ENCODE data around the gene KCNQ2. TPM values are rescaled to one million over a fixed set of nuclear protein-coding genes. Genes with fewer than 3 reads are reported as not detected.
A peak's percentile ranks its signal among the peaks of the same experiment; 100 is the strongest.

The KCNQ2 gene
- total RNA-seq, 1 donor from 2014 or later: 354 TPM

DNA sequence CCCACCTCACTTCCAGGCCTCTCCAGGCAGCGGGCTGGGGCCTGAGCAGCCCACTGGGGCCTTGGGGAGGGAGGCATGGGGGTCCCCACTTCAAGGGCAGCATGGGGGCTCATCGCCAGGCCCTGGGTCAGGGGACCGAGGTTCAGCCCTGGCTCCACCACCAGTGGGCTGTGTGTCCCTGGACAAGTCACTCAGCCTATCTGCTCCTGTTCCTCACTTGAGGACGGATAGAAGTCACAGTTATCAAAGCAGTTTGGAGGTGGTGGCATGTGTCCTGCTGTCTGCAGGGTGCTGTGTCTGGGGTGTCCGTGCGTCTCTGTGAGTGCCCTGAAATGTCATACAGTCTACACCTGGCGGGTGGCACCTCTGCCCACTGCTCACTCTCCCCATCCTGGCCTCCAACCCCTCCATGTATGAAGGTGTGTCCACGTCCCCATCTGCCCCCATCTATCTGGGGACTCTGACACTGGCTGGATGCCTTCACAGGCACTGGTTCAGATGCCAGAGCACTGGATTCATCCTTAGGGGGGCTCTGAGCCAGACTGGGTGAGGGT, 22.8 kb upstream of the KCNQ2 start:
- Mint-ChIP-seq H3K4me1 (ENCODE audit: low read depth, unreplicated experiment) (no peaks in the 10 kb centered on the region), H3K36me3 (ENCODE audit: unreplicated experiment) (peaks cover 14% of the 10 kb centered on the region), H3K27ac (ENCODE audit: unreplicated experiment) (no peak overlapping the region), H3K27me3 (ENCODE audit: unreplicated experiment) (peaks cover 5% of the 10 kb centered on the region), H3K4me3 (ENCODE audit: unreplicated experiment) (no peak overlapping the region), H3K9me3 (ENCODE audit: unreplicated experiment) (peaks cover 4% of the 10 kb centered on the region)
- no peak for DNase-seq
- TF ChIP-seq, protein P1, sequence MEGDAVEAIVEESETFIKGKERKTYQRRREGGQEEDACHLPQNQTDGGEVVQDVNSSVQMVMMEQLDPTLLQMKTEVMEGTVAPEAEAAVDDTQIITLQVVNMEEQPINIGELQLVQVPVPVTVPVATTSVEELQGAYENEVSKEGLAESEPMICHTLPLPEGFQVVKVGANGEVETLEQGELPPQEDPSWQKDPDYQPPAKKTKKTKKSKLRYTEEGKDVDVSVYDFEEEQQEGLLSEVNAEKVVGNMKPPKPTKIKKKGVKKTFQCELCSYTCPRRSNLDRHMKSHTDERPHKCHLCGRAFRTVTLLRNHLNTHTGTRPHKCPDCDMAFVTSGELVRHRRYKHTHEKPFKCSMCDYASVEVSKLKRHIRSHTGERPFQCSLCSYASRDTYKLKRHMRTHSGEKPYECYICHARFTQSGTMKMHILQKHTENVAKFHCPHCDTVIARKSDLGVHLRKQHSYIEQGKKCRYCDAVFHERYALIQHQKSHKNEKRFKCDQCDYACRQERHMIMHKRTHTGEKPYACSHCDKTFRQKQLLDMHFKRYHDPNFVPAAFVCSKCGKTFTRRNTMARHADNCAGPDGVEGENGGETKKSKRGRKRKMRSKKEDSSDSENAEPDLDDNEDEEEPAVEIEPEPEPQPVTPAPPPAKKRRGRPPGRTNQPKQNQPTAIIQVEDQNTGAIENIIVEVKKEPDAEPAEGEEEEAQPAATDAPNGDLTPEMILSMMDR (IDR thresholded peaks at IDR 0.05; ENCODE audit: partially characterized antibody, unreplicated experiment): no peak

DNA sequence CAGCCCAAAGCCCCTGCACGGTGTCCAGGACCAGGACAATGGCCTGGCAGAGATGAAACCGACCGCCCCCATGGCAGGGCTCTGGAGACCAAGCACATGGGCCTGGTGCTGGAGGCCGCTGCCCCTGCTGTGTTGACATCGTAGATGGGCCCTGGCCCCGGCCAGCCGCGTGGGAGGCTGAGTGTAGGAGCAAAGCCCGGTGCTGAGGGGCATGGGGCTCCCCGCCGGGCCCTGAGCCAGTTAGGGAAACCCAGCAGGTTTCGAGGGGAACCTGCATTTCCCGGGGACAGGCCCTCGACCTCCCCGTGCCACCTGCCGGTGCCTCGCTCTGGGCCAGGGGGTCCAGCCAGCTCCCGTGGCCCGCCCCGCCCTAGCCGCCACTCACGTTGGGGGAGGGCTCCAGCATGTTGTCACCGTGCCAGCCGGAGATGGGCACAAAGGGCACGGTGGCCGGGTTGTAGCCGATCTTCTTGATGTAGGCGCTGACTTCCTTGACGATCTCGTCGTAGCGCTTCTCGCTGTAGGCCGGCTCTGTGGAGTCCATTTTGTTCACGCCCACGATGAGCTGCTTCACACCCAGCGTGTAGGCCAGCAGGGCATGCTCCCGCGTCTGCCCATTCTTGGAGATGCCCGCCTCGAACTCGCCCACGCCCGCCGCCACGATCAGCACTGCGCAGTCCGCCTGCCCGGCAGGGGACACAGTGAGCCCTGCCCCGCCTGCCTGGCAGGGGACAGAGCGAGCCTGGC, 22.1 kb upstream of the KCNQ2 start:
- peak; percentile 25 for DNase-seq
- no peak overlapping the region for H3K27ac Mint-ChIP-seq (ENCODE audit: unreplicated experiment)
- peaks cover 4% of the 10 kb centered on the region for H3K9me3 Mint-ChIP-seq (ENCODE audit: unreplicated experiment)
- H3K4me3 Mint-ChIP-seq (ENCODE audit: unreplicated experiment): no peak overlapping the region
- TF ChIP-seq, protein P1 (IDR thresholded peaks at IDR 0.05; ENCODE audit: partially characterized antibody, unreplicated experiment): no peak
- H3K36me3 Mint-ChIP-seq (ENCODE audit: unreplicated experiment): peaks cover 14% of the 10 kb centered on the region
- peaks cover 8% of the 10 kb centered on the region for H3K27me3 Mint-ChIP-seq (ENCODE audit: unreplicated experiment)
- no peaks in the 10 kb centered on the region for H3K4me1 Mint-ChIP-seq (ENCODE audit: low read depth, unreplicated experiment)

DNA sequence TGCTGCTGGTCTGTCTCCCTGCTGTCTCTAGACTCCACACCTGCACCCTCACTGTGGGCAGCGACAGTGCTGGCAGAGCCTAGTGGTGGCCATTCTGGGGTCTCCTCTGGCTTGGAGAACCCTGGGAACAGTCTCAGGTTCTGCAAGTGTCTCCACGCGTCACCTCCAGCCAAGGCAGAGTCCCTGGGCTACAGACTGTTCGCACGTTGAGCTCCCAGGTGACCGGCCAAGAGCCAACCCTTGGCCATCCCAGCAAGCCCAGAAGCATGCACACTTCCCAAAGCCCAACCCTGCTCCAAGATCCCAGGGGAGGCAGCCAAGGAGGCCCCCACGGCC, 21.6 kb upstream of the KCNQ2 start:
- DNase-seq: no peak
- Mint-ChIP-seq H3K4me3 (ENCODE audit: unreplicated experiment) (no peak overlapping the region), H3K36me3 (ENCODE audit: unreplicated experiment) (peaks cover 14% of the 10 kb centered on the region), H3K27me3 (ENCODE audit: unreplicated experiment) (peaks cover 10% of the 10 kb centered on the region), H3K9me3 (ENCODE audit: unreplicated experiment) (peaks cover 4% of the 10 kb centered on the region), H3K27ac (ENCODE audit: unreplicated experiment) (no peak overlapping the region), H3K4me1 (ENCODE audit: low read depth, unreplicated experiment) (no peaks in the 10 kb centered on the region)
- TF ChIP-seq, protein P1 (IDR thresholded peaks at IDR 0.05; ENCODE audit: partially characterized antibody, unreplicated experiment): no peak

DNA sequence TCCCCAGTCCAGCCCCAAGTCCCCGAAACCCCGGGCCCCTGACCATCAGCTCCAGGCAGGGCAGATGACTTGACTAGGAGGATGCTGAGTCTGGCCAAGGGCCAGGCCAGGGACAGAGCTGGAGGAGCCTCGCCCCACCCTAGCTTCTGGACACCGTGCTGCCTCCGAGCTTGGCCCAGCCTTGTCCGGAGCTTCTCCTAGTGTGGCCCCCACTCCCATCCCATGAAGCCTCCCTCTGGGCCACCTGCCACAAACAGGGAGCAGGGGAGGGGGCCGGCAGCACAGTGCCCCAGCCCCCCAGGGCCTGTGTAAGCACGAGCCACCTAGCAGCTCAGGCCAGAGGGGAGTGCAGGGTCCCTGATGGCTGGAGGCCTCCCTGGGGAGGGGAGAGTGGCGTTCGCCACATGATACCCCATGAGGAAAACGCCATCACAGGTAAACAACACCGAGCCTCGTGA, 21.1 kb upstream of the KCNQ2 start:
- H3K27ac Mint-ChIP-seq (ENCODE audit: unreplicated experiment): no peak overlapping the region
- no peaks in the 10 kb centered on the region for H3K4me1 Mint-ChIP-seq (ENCODE audit: low read depth, unreplicated experiment)
- H3K4me3 Mint-ChIP-seq (ENCODE audit: unreplicated experiment): no peak overlapping the region
- peaks cover 14% of the 10 kb centered on the region for H3K36me3 Mint-ChIP-seq (ENCODE audit: unreplicated experiment)
- TF ChIP-seq, protein P1 (IDR thresholded peaks at IDR 0.05; ENCODE audit: partially characterized antibody, unreplicated experiment): no peak
- DNase-seq: no peak
- peaks cover 10% of the 10 kb centered on the region for H3K27me3 Mint-ChIP-seq (ENCODE audit: unreplicated experiment)
- H3K9me3 Mint-ChIP-seq (ENCODE audit: unreplicated experiment): peaks cover 4% of the 10 kb centered on the region

DNA sequence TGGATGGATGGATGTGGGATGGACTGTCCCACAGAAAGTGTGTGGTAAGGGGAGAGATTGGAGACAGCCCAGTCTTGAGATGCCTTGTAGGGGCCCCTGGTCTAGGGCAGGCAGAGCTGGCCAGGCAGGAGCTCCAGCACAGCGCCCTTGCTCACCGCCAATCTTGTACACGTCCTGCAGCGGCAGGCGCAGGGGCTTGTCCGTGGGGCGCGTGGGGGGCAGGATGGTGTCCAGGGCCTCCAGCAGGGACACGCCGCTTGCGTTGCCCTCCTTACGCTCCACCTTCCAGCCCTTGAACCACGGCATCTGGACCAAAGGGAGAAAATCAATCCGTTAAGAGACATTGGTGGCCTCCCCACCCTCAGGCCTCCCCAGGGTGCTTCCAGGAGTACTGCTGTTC, 20.5 kb upstream of the KCNQ2 start:
- Mint-ChIP-seq H3K27me3 (ENCODE audit: unreplicated experiment) (peaks cover 10% of the 10 kb centered on the region), H3K36me3 (ENCODE audit: unreplicated experiment) (peaks cover 14% of the 10 kb centered on the region), H3K9me3 (ENCODE audit: unreplicated experiment) (peaks cover 4% of the 10 kb centered on the region), H3K4me3 (ENCODE audit: unreplicated experiment) (no peak overlapping the region), H3K27ac (ENCODE audit: unreplicated experiment) (peak overlapping the region; percentile 14), H3K4me1 (ENCODE audit: low read depth, unreplicated experiment) (no peaks in the 10 kb centered on the region)
- TF ChIP-seq, protein P1 (IDR thresholded peaks at IDR 0.05; ENCODE audit: partially characterized antibody, unreplicated experiment): no peak
- DNase-seq: no peak
